Lower lobe of right lung (tissue), 2 donors: ENCODE data around the gene RNF157. TPM values are rescaled to one million over a fixed set of nuclear protein-coding genes. Genes with fewer than 3 reads are reported as not detected.
"Not testable (repeated sequence)": the region's sequence is repeated elsewhere in the genome, so short reads cannot be mapped to it uniquely, and the experiment has no call there.

Source experiments
- ATAC-seq, 2 donors: fragments of 200-7000 bp; cut with Tn5 transposase; one replicate each; pipeline ENCODE4 v1.9.1; 2020 to 2022; ENCODE audit warnings: mild to moderate bottlenecking in 2 of 2, moderate library complexity in 2 of 2
- DNase-seq: peaks from one replicate; pipeline ENCODE4 v3.0.0-alpha.2; 2020
- H3K27ac ChIP-seq: fragments of 200-600 bp; one replicate; pipeline ENCODE4 v1.8.0; 2022
- H3K27me3 ChIP-seq: fragments of 200-600 bp; one replicate; pipeline ENCODE4 v1.8.0; 2022; ENCODE audit warnings: low read depth
- H3K36me3 ChIP-seq: fragments of 200-600 bp; one replicate; pipeline ENCODE4 v1.8.0; 2022; ENCODE audit warnings: mild to moderate bottlenecking
- H3K4me1 ChIP-seq: fragments of 200-600 bp; one replicate; pipeline ENCODE4 v1.8.0; 2022
- H3K4me3 ChIP-seq: fragments of 200-600 bp; one replicate; pipeline ENCODE4 v1.8.0; 2022; ENCODE audit warnings: mild to moderate bottlenecking
- H3K9me3 ChIP-seq: fragments of 200-600 bp; one replicate; pipeline ENCODE4 v1.8.0; 2022
- CTCF ChIP-seq: fragments of 200-600 bp; IDR thresholded peaks from one replicate; pipeline ENCODE4 v1.8.0; 2022; ENCODE audit warnings: antibody characterized with exemption, mild to moderate bottlenecking
- intact Hi-C: fragments of 100-400 bp; cut with DNase I; formaldehyde crosslinking; loops from one replicate; pipeline ENCODE4 v1.11.0; 2022
- total RNA-seq: library from RNA; stranded (reverse); fragmentation: NEBNext Ultra II Directional; extraction: Animal tissue kit (Norgen Biotek cat#: 25700); gene quantifications from one replicate; pipeline ENCODE4 v1.2.1, GENCODE V29; 2021
- donor health status: DM: no; HTN: yes; CAD: no; lungs with severe emphysema.

The RNF157 gene
- total RNA-seq, 1 donor from 2014 or later: 2.4 TPM

GRCh38 chr17:76255801-76256429, 15.6 kb upstream of the RNF157 start:
- H3K27ac ChIP-seq: no peak overlapping the region
- H3K36me3 ChIP-seq: no peaks in the 10 kb centered on the region
- intact Hi-C loops: no loop called here
- H3K4me3 ChIP-seq: no peak overlapping the region
- no peak for TF ChIP-seq CTCF
- H3K27me3 ChIP-seq: no peaks in the 10 kb centered on the region
- no peaks in the 10 kb centered on the region for H3K9me3 ChIP-seq
- peaks cover 40% of the 10 kb centered on the region for H3K4me1 ChIP-seq
- ATAC-seq: no peak
- no peak for DNase-seq

- Histone ChIP-seq H3K9me3 (no peaks in the 10 kb centered on the region), H3K27ac (no peak overlapping the region), H3K36me3 (no peaks in the 10 kb centered on the region), H3K4me3 (no peak overlapping the region), H3K27me3 (no peaks in the 10 kb centered on the region), H3K4me1 (peaks cover 32% of the 10 kb centered on the region)
- TF ChIP-seq CTCF: no peak
- intact Hi-C loops: no loop called here
- DNase-seq (no peak), ATAC-seq (no peak)
These were observed 14.0 kb upstream of the RNF157 start for GRCh38 chr17:76254275-76254674.

- H3K36me3 ChIP-seq: no peaks in the 10 kb centered on the region
- no peak overlapping the region for H3K27ac ChIP-seq
- TF ChIP-seq CTCF: no peak
- ATAC-seq: no peak
- peaks cover 28% of the 10 kb centered on the region for H3K4me1 ChIP-seq
- no peaks in the 10 kb centered on the region for H3K27me3 ChIP-seq
- no peak overlapping the region for H3K4me3 ChIP-seq
- no peak for DNase-seq
- H3K9me3 ChIP-seq: no peaks in the 10 kb centered on the region
- intact Hi-C loops: no loop called here
These were observed 13.5 kb upstream of the RNF157 start for GRCh38 chr17:76253841-76254240.

- DNase-seq, H3K9me3 ChIP-seq, H3K36me3 ChIP-seq, ATAC-seq, H3K4me3 ChIP-seq, H3K27me3 ChIP-seq, intact Hi-C loops: not testable (repeated sequence)
- Histone ChIP-seq H3K27ac (peak overlapping the region; percentile 80), H3K4me1 (peaks cover 23% of the 10 kb centered on the region)
These were observed 12.9 kb upstream of the RNF157 start for GRCh38 chr17:76252967-76253766.

- no peak overlapping the region for H3K4me3 ChIP-seq
- peaks cover 23% of the 10 kb centered on the region for H3K4me1 ChIP-seq
- TF ChIP-seq CTCF: no peak
- no peaks in the 10 kb centered on the region for H3K36me3 ChIP-seq
- peak; percentile 93 to 94 for ATAC-seq
- H3K9me3 ChIP-seq: no peaks in the 10 kb centered on the region
- intact Hi-C loops: no loop called here
- peak overlapping the region; percentile 80 for H3K27ac ChIP-seq
- H3K27me3 ChIP-seq: no peaks in the 10 kb centered on the region
- peak; percentile 80 for DNase-seq
These were observed 12.0 kb upstream of the RNF157 start for GRCh38 chr17:76252040-76252954.
